Karpas-422 (cell line): ENCODE data around the gene ITIH4. TPM values are rescaled to one million over a fixed set of nuclear protein-coding genes. Genes with fewer than 3 reads are reported as not detected.
A peak's percentile ranks its signal among the peaks of the same experiment; 100 is the strongest.

Experiments used
- DNase-seq: peaks from one replicate; pipeline ENCODE4 v3.0.0-alpha.2; 2015
- H2AFZ ChIP-seq: fragments of 200-600 bp; sonication (generic); 2 replicates; pipeline ENCODE4 v1.6.1; 2014; ENCODE audit warnings: antibody characterized with exemption, low read length, mixed read lengths
- H3K27ac ChIP-seq: fragments of 200-600 bp; sonication (generic); 2 replicates; pipeline ENCODE4 v1.5.1; 2014; ENCODE audit warnings: mild to moderate bottlenecking, low read length, moderate library complexity
- H3K27me3 ChIP-seq: fragments of 200-600 bp; sonication (generic); 2 replicates; pipeline ENCODE4 v1.6.1; 2014; ENCODE audit warnings: low read length, mixed read lengths
- H3K36me3 ChIP-seq: fragments of 200-600 bp; sonication (generic); 2 replicates; pipeline ENCODE4 v1.6.1; 2014; ENCODE audit warnings: low read length, mixed read lengths; ENCODE audit not compliant: insufficient read depth
- H3K4me1 ChIP-seq: fragments of 200-600 bp; sonication (generic); 2 replicates; pipeline ENCODE4 v1.6.1; 2014; ENCODE audit warnings: mild to moderate bottlenecking, low read length, mixed read lengths
- H3K4me2 ChIP-seq: fragments of 200-600 bp; sonication (generic); 2 replicates; pipeline ENCODE4 v1.6.1; 2014; ENCODE audit warnings: low read length, low read depth, mild to moderate bottlenecking; ENCODE audit not compliant: poor library complexity, severe bottlenecking
- H3K4me3 ChIP-seq: fragments of 200-600 bp; sonication (generic); 2 replicates; pipeline ENCODE4 v1.5.1; 2014; ENCODE audit warnings: mild to moderate bottlenecking, antibody characterized with exemption, low read length, mixed read lengths
- H3K79me2 ChIP-seq: fragments of 200-600 bp; sonication (generic); 2 replicates; pipeline ENCODE4 v1.6.1; 2014; ENCODE audit warnings: mild to moderate bottlenecking, low read length, mixed read lengths
- H3K9ac ChIP-seq: fragments of 200-600 bp; sonication (generic); 2 replicates; pipeline ENCODE4 v1.6.0; 2014; ENCODE audit warnings: low read length
- H3K9me2 ChIP-seq: fragments of 200-600 bp; sonication (generic), shearing (Covaris generic); replicated peaks from 2 replicates; pipeline ENCODE4 v1.6.0; 2014; ENCODE audit warnings: mild to moderate bottlenecking, low read length, moderate library complexity; ENCODE audit not compliant: insufficient read depth
- H3K9me3 ChIP-seq: fragments of 300-700, 200-600 bp; sonication (generic); 2 replicates; pipeline ENCODE4 v1.6.1; 2014; ENCODE audit warnings: low read length, mixed read lengths
- H4K20me1 ChIP-seq: fragments of 200-600 bp; sonication (generic); 2 replicates; pipeline ENCODE4 v1.6.1; 2014; ENCODE audit warnings: mild to moderate bottlenecking, antibody characterized with exemption, low read length, low read depth; ENCODE audit not compliant: insufficient read depth
- total RNA-seq: library from RNA; depleted of rRNA; stranded (reverse); fragments of >200 nt; shearing (Covaris generic); gene quantifications from 2 replicates; pipeline ENCODE4 v1.2.3, GENCODE V29; 2014; ENCODE audit warnings: low replicate concordance

ITIH4 gene
- total RNA-seq, 1 experiment from 2014 or later = 11.1 TPM

DNA sequence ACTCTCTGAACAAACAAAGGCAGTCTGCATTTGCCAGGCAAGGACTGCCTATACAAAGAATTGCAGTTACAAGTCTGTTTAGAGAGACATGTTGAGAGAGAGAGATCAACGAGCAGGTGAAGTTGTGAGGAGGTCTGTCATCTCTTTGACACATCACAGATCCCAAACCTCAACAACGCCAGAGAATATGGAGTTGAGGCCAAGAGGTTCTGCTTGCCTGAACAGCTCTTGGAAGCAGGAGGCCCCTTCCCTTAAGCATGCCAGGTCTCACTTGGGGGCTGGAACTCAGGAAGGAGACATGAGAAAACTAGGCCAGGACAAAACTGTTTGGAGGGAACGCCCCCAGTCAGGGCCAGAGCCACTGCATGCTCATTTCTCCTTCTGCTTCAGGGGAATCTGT is 26.7 kb upstream of the ITIH4 start:
- no peak overlapping the region for H3K4me3 ChIP-seq

DNA sequence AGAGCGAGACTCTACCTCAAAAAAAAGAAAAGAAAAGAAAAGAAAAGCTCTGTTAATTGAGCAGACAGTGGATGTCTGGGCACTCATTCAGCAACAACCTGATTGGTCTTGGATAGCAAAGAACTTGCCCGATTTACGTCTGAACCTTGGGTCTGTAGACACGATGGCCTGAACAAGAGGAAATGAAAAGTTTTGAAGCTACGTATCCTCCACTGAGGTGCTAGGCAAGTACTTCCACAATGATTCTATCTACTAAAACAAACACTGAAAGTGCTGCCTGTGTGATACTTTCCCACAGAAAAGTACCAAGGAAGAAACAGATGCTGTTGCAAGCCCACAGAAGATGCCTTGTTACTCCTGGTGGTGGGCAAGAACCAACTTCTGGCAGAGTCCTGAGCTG is 26.2 kb upstream of the ITIH4 start:
- Histone ChIP-seq H3K9me3 (no peaks in the 10 kb centered on the region), H3K4me3 (no peak overlapping the region), H3K27ac (no peak overlapping the region), H3K79me2 (peaks cover 6% of the 10 kb centered on the region; the same call in 1 of the 2 replicates), H3K4me1 (no peaks in the 10 kb centered on the region), H2AFZ (no peak overlapping the region), H3K36me3 (peaks cover 3% of the 10 kb centered on the region; the same call in 1 of the 2 replicates), H4K20me1 (no peaks in the 10 kb centered on the region), H3K9me2 (no peaks in the 10 kb centered on the region), H3K4me2 (no peak overlapping the region), H3K9ac (no peak overlapping the region), H3K27me3 (no peaks in the 10 kb centered on the region)
- DNase-seq = no peak

More for the DNA sequence above, 26.7 kb upstream of the ITIH4 start:
- no peak overlapping the region for H3K27ac ChIP-seq
- no peaks in the 10 kb centered on the region for H3K36me3 ChIP-seq
- H3K79me2 ChIP-seq = peaks cover 6% of the 10 kb centered on the region; the same call in 1 of the 2 replicates
- H3K9me3 ChIP-seq = no peaks in the 10 kb centered on the region
- H3K9ac ChIP-seq = no peak overlapping the region
- no peaks in the 10 kb centered on the region for H4K20me1 ChIP-seq
- no peak for DNase-seq
- H2AFZ ChIP-seq = no peak overlapping the region
- H3K4me2 ChIP-seq = no peak overlapping the region
- H3K27me3 ChIP-seq = no peaks in the 10 kb centered on the region
- no peaks in the 10 kb centered on the region for H3K9me2 ChIP-seq
- H3K4me1 ChIP-seq = no peaks in the 10 kb centered on the region

- Histone ChIP-seq H3K36me3 (peaks cover 3% of the 10 kb centered on the region; the same call in 1 of the 2 replicates), H2AFZ (no peak overlapping the region)
Measured at GRCh38 chr3:52854013-52854412, 23.5 kb upstream of the ITIH4 start.

DNA sequence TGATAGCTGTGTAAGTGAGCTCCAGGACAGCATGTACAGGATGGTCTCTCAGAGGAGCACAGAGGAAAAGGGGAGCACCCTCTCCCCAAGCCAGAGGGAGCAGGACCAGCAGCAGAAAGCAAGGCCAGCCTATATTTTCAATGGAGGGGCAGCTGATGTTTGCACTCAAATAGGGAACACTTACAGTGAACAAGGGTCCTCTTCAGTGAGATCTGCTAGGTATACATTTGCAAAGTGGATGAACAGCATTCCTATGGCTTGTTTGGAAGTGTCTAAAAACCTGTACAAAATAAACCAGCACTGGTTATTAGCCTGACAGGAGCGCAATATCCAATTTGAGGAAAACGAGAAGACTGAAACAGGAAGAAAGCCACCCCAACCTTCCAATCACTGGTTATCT is 21.9 kb upstream of the ITIH4 start:
- Histone ChIP-seq H3K36me3 (peaks cover 3% of the 10 kb centered on the region; the same call in 1 of the 2 replicates), H3K27ac (no peak overlapping the region), H3K27me3 (no peaks in the 10 kb centered on the region), H3K4me1 (no peaks in the 10 kb centered on the region), H2AFZ (no peak overlapping the region), H3K79me2 (peaks cover 4% of the 10 kb centered on the region; the same call in 1 of the 2 replicates), H4K20me1 (no peaks in the 10 kb centered on the region), H3K9me2 (no peaks in the 10 kb centered on the region), H3K9me3 (no peaks in the 10 kb centered on the region), H3K4me2 (no peak overlapping the region), H3K9ac (no peak overlapping the region), H3K4me3 (no peak overlapping the region)
- no peak for DNase-seq

More at GRCh38 chr3:52854013-52854412, 23.5 kb upstream of the ITIH4 start:
- no peaks in the 10 kb centered on the region for H3K9me3 ChIP-seq
- H3K4me3 ChIP-seq = no peak overlapping the region
- no peaks in the 10 kb centered on the region for H3K4me1 ChIP-seq
- no peaks in the 10 kb centered on the region for H3K9me2 ChIP-seq
- H3K9ac ChIP-seq = no peak overlapping the region
- H3K79me2 ChIP-seq = peaks cover 4% of the 10 kb centered on the region; the same call in 1 of the 2 replicates
- DNase-seq = no peak
- no peak overlapping the region for H3K4me2 ChIP-seq
- no peaks in the 10 kb centered on the region for H3K27me3 ChIP-seq
- H3K27ac ChIP-seq = no peak overlapping the region
- no peaks in the 10 kb centered on the region for H4K20me1 ChIP-seq

GRCh38 chr3:52851348-52851747 is 20.9 kb upstream of the ITIH4 start:
- Histone ChIP-seq H3K4me2 (no peak overlapping the region), H3K36me3 (peaks cover 3% of the 10 kb centered on the region; the same call in 1 of the 2 replicates)

GRCh38 chr3:52849656-52850055 is 19.2 kb upstream of the ITIH4 start:
- H3K9me2 ChIP-seq = no peaks in the 10 kb centered on the region
- H4K20me1 ChIP-seq = no peaks in the 10 kb centered on the region
- H3K9ac ChIP-seq = no peak overlapping the region
- H2AFZ ChIP-seq = no peak overlapping the region
- H3K4me1 ChIP-seq = no peaks in the 10 kb centered on the region
- H3K36me3 ChIP-seq = peaks cover 3% of the 10 kb centered on the region; the same call in 1 of the 2 replicates
- H3K27me3 ChIP-seq = no peaks in the 10 kb centered on the region
- DNase-seq = no peak
- H3K4me2 ChIP-seq = no peak overlapping the region
- no peaks in the 10 kb centered on the region for H3K79me2 ChIP-seq
- no peak overlapping the region for H3K27ac ChIP-seq
- no peak overlapping the region for H3K4me3 ChIP-seq
- H3K9me3 ChIP-seq = no peaks in the 10 kb centered on the region

More at GRCh38 chr3:52851348-52851747, 20.9 kb upstream of the ITIH4 start:
- Histone ChIP-seq H3K9ac (no peak overlapping the region), H3K4me3 (no peak overlapping the region), H3K27ac (no peak overlapping the region), H3K9me2 (no peaks in the 10 kb centered on the region), H3K4me1 (no peaks in the 10 kb centered on the region), H4K20me1 (no peaks in the 10 kb centered on the region), H3K9me3 (no peaks in the 10 kb centered on the region), H3K79me2 (no peaks in the 10 kb centered on the region), H3K27me3 (no peaks in the 10 kb centered on the region), H2AFZ (no peak overlapping the region)
- peak; percentile 78 for DNase-seq

GRCh38 chr3:52848617-52849016 is 18.1 kb upstream of the ITIH4 start:
- H3K4me1 ChIP-seq = no peaks in the 10 kb centered on the region
- H3K27me3 ChIP-seq = no peaks in the 10 kb centered on the region
- H3K9me2 ChIP-seq = no peaks in the 10 kb centered on the region
- H3K4me2 ChIP-seq = no peak overlapping the region
- no peak overlapping the region for H2AFZ ChIP-seq
- H3K9ac ChIP-seq = no peak overlapping the region
- H3K9me3 ChIP-seq = no peaks in the 10 kb centered on the region
- H3K27ac ChIP-seq = no peak overlapping the region
- H3K36me3 ChIP-seq = peaks cover 3% of the 10 kb centered on the region; the same call in 1 of the 2 replicates
- no peak overlapping the region for H3K4me3 ChIP-seq
- no peaks in the 10 kb centered on the region for H3K79me2 ChIP-seq
- H4K20me1 ChIP-seq = no peaks in the 10 kb centered on the region
- no peak for DNase-seq

DNA sequence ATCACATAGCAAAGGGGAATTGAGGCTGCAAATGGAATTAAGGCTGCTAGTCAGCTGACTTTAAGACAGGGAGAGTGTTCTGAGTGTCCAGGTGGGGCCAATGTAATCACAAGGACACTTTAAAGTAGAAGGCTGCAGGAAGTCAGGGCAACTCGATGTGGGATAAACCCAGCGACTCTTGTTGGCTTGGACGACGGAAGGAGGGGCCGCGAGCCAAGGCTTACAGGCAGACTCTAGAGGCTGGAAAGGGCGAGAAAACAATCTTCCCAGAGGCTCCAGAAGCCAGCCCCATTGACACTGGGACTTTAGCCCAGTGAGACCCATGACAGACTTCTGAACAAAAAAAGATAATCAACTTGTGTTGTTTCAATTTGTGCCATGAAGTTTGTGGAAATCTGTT is 17.3 kb upstream of the ITIH4 start:
- no peak overlapping the region for H3K9ac ChIP-seq
- H3K4me1 ChIP-seq = no peaks in the 10 kb centered on the region
- no peak for DNase-seq
- no peak overlapping the region for H3K4me2 ChIP-seq
- no peak overlapping the region for H2AFZ ChIP-seq
- no peaks in the 10 kb centered on the region for H3K79me2 ChIP-seq
- no peak overlapping the region for H3K27ac ChIP-seq
- no peaks in the 10 kb centered on the region for H3K9me3 ChIP-seq
- peaks cover 3% of the 10 kb centered on the region; the same call in 1 of the 2 replicates for H3K36me3 ChIP-seq
- no peaks in the 10 kb centered on the region for H4K20me1 ChIP-seq
- no peaks in the 10 kb centered on the region for H3K9me2 ChIP-seq
- H3K27me3 ChIP-seq = no peaks in the 10 kb centered on the region
- no peak overlapping the region for H3K4me3 ChIP-seq
